Heart left ventricle (tissue), 13 donors: Measurements from ENCODE around the gene LGR5.

ENCODE experiments used
- POLR2A ChIP-seq, 2 donors: fragments of 450-650 bp; IDR thresholded peaks; one replicate each; pipeline ENCODE4 v1.6.1; 2017; ENCODE audit warnings: antibody characterized with exemption in 2 of 2, mild to moderate bottlenecking in 2 of 2, moderate library complexity in 2 of 2
- TF ChIP-seq, protein P1 (sequence below), 12 donors: fragments of 200-600 bp; sonication (generic) in 4 of 12; IDR thresholded peaks; one replicate each; pipeline versions ENCODE4 v1.5.0 to v1.8.0; 2018 to 2022; ENCODE audit warnings: antibody characterized with exemption in 12 of 12, mild to moderate bottlenecking in 5 of 12
- donor health status: ischemic (EF 13 %, LVEDD 7.1; RV severe dilation, severe dysfunction).
- donor health status: DM: no; HTN: yes; CAD: no.
- donor health status: DM: no; HTN: no; CAD: no.
- donor health status: ischemic (EF 25% LVEDD 6.9; RV normal size, moderate dysfunction).
- donor health status: ischemic (EF 25% LVEDD 5.7; RV mildly dilated, moderate dysfunction).
- donor health status: ischemic (EF 35%, LVEDD 5.7; RV mildly dilated, moderate dysfunction).
- donor health status: nonischemic (EF 11% LVEDD 7.7; RV severe dilation, severe dysfunction).
- donor health status: DM: yes; HTN: yes; CAD: no.
- donor health status: PGD.
- donor health status: ischemic (EF 29% LVEDD 5.4; RV normal size, mild dysfunction).
- donor health status: nonischemic (EF 23%, LVEDD 6.1; RV moderate dilation, normal function).

DNA sequence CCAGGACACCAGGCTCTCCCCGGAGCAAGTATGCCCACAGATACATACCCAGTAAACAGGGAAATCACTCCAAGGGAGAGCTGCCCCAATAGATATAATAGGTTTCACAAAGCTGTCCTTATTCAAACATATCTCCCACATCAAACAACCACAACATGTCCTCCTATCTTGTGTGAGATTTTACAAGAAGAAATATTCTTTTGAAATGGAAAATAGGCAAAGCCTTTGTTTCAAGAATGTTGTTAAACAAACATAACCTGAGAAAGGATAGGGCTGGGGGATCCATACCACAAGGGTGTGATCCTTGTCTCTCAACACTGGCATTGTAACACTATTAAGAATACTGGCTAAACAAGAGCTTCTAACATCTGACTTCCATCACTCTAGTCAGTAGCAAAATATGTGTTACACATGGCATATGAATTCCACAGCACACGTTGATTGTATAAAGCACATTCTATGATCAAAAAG is 32.9 kb downstream of the LGR5 start:
- no peak for TF ChIP-seq POLR2A (IDR thresholded peaks at IDR 0.05)
- TF ChIP-seq, protein P1, sequence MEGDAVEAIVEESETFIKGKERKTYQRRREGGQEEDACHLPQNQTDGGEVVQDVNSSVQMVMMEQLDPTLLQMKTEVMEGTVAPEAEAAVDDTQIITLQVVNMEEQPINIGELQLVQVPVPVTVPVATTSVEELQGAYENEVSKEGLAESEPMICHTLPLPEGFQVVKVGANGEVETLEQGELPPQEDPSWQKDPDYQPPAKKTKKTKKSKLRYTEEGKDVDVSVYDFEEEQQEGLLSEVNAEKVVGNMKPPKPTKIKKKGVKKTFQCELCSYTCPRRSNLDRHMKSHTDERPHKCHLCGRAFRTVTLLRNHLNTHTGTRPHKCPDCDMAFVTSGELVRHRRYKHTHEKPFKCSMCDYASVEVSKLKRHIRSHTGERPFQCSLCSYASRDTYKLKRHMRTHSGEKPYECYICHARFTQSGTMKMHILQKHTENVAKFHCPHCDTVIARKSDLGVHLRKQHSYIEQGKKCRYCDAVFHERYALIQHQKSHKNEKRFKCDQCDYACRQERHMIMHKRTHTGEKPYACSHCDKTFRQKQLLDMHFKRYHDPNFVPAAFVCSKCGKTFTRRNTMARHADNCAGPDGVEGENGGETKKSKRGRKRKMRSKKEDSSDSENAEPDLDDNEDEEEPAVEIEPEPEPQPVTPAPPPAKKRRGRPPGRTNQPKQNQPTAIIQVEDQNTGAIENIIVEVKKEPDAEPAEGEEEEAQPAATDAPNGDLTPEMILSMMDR (IDR thresholded peaks at IDR 0.05) = no peak
